ENCODE results near the gene ALLC.

ALLC gene

GRCh38 chr2:3725458-3726250, 67.7 kb downstream of the ALLC start:
- DNase-seq (ENCODE audit: low spot score), result no peak

- no peak for DNase-seq (ENCODE audit: low spot score)
Measured at GRCh38 chr2:3726511-3726910, 68.5 kb downstream of the ALLC start.

GRCh38 chr2:3727397-3728045, 69.5 kb downstream of the ALLC start:
- DNase-seq (ENCODE audit: low spot score), result no peak

GRCh38 chr2:3728104-3729054, 70.4 kb downstream of the ALLC start:
- DNase-seq (ENCODE audit: low spot score), result peak; percentile 24

- DNase-seq (ENCODE audit: low spot score), result no peak
Measured at GRCh38 chr2:3729055-3729448, 71.1 kb downstream of the ALLC start.

GRCh38 chr2:3729786-3730185, 71.8 kb downstream of the ALLC start:
- DNase-seq (ENCODE audit: low spot score), result no peak

- no peak for DNase-seq (ENCODE audit: low spot score)
Measured at GRCh38 chr2:3730646-3731045, 72.6 kb downstream of the ALLC start.

- no peak for DNase-seq (ENCODE audit: low spot score)
Measured at GRCh38 chr2:3731829-3732228, 73.8 kb downstream of the ALLC start.

- no peak for DNase-seq (ENCODE audit: low spot score)
Measured at GRCh38 chr2:3736112-3736511, 78.1 kb downstream of the ALLC start.

- no peak for DNase-seq (ENCODE audit: low spot score)
Measured at GRCh38 chr2:3737128-3737527, 79.1 kb downstream of the ALLC start.

GRCh38 chr2:3738454-3738853, 80.5 kb downstream of the ALLC start:
- DNase-seq (ENCODE audit: low spot score), result no peak

- DNase-seq (ENCODE audit: low spot score), result no peak
Measured at GRCh38 chr2:3739313-3739712, 81.3 kb downstream of the ALLC start.

- no peak for DNase-seq (ENCODE audit: low spot score)
Measured at GRCh38 chr2:3741396-3741795, 83.4 kb downstream of the ALLC start.

- DNase-seq (ENCODE audit: low spot score), result no peak
Measured at GRCh38 chr2:3741867-3742602, 84.0 kb downstream of the ALLC start.

- no peak for DNase-seq (ENCODE audit: low spot score)
Measured at GRCh38 chr2:3742743-3743508, 84.9 kb downstream of the ALLC start.

- no peak for DNase-seq (ENCODE audit: low spot score)
Measured at GRCh38 chr2:3743951-3744555, 86.1 kb downstream of the ALLC start.

- DNase-seq (ENCODE audit: low spot score), result no peak
Measured at GRCh38 chr2:3745920-3746319, 87.9 kb downstream of the ALLC start.

GRCh38 chr2:3747032-3747654, 89.1 kb downstream of the ALLC start:
- DNase-seq (ENCODE audit: low spot score), result no peak

- no peak for DNase-seq (ENCODE audit: low spot score)
Measured at GRCh38 chr2:3747826-3748225, 89.8 kb downstream of the ALLC start.

GRCh38 chr2:3749201-3749600, 91.2 kb downstream of the ALLC start:
- no peak for DNase-seq (ENCODE audit: low spot score)

All from putamen (tissue), 1 donor.